NT2/D1 (cell line): Measurements from ENCODE around the gene FOLR1.

Source experiments
- SUZ12 ChIP-seq: IDR thresholded peaks from 2 replicates; pipeline ENCODE4 v1.6.1; 2011; ENCODE audit not compliant: insufficient read length, insufficient read depth; ENCODE audit errors: extremely low read depth
- YY1 ChIP-seq: IDR thresholded peaks from 2 replicates; pipeline ENCODE4 v1.6.1; 2011; ENCODE audit not compliant: insufficient read length, insufficient read depth
- ZNF274 ChIP-seq: IDR thresholded peaks from 2 replicates; pipeline ENCODE4 v1.6.1; 2011; ENCODE audit warnings: mild to moderate bottlenecking, low read depth, low read length

- TF ChIP-seq SUZ12 (no peak), YY1 (no peak), ZNF274 (no peak)
These were observed 48.7 kb downstream of the FOLR1 start for GRCh38 chr11:72240461-72241290.
